GM12864 (cell line): ENCODE data around the gene MMP25.
A peak's percentile ranks its signal among the peaks of the same experiment; 100 is the strongest.

Experiments
- DNase-seq: peaks from one replicate; pipeline ENCODE4 v3.0.0-alpha.2; 2011; ENCODE audit warnings: low read depth
- H3K4me3 ChIP-seq: 2 replicates; pipeline ENCODE4 v1.5.1; 2011; ENCODE audit warnings: mild to moderate bottlenecking, low read depth, low read length, control low read depth
- TF ChIP-seq, protein P1 (sequence below): IDR thresholded peaks from 2 replicates; pipeline ENCODE4 v1.5.1; 2011; ENCODE audit warnings: low read depth, mild to moderate bottlenecking, moderate library complexity, low read length, control low read depth, inconsistent platforms; ENCODE audit errors: missing control alignments

MMP25 gene

DNA sequence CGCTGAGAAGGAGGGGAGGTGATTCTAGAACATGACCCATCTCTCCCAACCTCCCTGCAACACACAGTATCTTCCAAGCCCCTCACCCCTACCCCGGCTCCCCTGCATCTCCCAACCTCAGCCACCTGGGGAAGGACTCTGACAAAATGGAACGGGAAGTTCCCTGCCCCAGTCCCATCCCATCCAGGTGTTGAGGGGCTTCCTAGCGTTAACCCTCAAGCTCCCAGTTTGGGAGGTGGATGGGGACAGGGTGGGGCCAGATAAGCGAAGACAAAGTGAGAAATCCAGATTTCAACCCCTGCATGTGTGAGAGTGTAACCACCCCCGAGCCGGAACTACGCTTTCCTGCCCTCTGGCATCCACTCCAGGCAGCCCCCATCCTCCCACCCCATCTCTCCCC, 50.9 kb downstream of the MMP25 start:
- no peak overlapping the region for H3K4me3 ChIP-seq
- TF ChIP-seq, protein P1, sequence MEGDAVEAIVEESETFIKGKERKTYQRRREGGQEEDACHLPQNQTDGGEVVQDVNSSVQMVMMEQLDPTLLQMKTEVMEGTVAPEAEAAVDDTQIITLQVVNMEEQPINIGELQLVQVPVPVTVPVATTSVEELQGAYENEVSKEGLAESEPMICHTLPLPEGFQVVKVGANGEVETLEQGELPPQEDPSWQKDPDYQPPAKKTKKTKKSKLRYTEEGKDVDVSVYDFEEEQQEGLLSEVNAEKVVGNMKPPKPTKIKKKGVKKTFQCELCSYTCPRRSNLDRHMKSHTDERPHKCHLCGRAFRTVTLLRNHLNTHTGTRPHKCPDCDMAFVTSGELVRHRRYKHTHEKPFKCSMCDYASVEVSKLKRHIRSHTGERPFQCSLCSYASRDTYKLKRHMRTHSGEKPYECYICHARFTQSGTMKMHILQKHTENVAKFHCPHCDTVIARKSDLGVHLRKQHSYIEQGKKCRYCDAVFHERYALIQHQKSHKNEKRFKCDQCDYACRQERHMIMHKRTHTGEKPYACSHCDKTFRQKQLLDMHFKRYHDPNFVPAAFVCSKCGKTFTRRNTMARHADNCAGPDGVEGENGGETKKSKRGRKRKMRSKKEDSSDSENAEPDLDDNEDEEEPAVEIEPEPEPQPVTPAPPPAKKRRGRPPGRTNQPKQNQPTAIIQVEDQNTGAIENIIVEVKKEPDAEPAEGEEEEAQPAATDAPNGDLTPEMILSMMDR = no peak
- no peak for DNase-seq

- DNase-seq = no peak
- TF ChIP-seq, protein P1 = no peak
- peak within 1 kb of the TSS; percentile 31; the same call in 1 of the 2 replicates for H3K4me3 ChIP-seq
Observed at GRCh38 chr16:3098459-3099394, 52.4 kb downstream of the MMP25 start, which contains the start of gene ZSCAN10. Gene ZSCAN10, minus strand, starts transcription at chr16:3099294. Its CDS starts 6,357 bp downstream, at chr16:3092937.

GRCh38 chr16:3099395-3099731, 53.0 kb downstream of the MMP25 start:
- no peak for DNase-seq
- TF ChIP-seq, protein P1 = no peak
- H3K4me3 ChIP-seq = no peak overlapping the region

GRCh38 chr16:3099732-3100499, 53.6 kb downstream of the MMP25 start:
- TF ChIP-seq, protein P1 = no peak
- DNase-seq = peak; percentile 70
- peak overlapping the region; percentile 31; the same call in 1 of the 2 replicates for H3K4me3 ChIP-seq

DNA sequence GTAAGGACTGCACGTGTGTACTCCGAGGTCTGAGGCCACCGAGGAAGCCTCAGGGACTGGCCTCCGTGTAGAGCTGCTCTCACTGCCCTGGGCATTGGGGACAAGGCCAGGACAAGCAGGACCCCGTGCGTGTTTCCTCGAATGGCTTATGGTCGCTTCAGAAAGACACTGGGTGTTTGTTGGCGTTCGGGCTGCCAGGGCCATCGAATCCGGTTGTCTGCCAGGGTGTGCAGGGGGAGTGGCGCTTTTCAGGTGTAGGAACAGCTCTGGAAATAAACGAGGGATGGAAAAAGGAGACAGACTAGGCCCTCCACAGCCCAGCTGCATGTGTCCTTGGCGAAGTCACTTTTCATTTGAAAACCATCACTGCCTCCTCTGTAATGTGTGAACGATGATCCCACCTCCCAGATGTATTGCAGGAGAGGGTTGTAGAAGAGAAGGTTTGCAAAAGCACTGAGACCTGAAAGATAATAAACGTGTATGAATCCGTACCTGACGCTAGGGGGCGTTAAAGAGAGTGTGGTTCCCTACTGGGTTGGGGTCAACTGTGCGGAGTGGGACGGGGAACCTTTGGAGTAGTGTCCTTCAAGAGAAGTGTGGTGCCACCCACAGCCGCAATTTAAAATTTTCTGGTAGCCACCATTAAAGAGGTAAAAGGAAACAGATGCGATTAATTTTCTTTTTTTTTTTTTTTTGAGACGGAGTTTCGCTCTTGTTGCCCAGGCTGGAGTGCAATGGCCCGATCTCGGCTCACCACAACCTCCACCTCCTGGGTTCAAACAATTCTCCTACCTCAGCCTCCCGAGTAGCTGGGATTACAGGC, 54.9 kb downstream of the MMP25 start:
- TF ChIP-seq, protein P1 = peak; percentile 74
- no peak overlapping the region for H3K4me3 ChIP-seq
- no peak for DNase-seq

GRCh38 chr16:3101841-3102470, 55.6 kb downstream of the MMP25 start:
- H3K4me3 ChIP-seq = no peak overlapping the region

More at GRCh38 chr16:3101841-3102470, 55.6 kb downstream of the MMP25 start:
- no peak for DNase-seq
- TF ChIP-seq, protein P1 = no peak
